DND-41 (cell line): ENCODE measurements around the gene CDK15.

Experiments used
- ATAC-seq: fragments of 200-7000 bp; cut with Tn5 transposase; 3 replicates; pipeline ENCODE4 v1.9.1; 2021; ENCODE audit warnings: low read depth; ENCODE audit not compliant: insufficient read depth
- DNase-seq: peaks from one replicate; pipeline ENCODE4 v3.0.0-alpha.2; 2020
- H2AFZ ChIP-seq: 2 replicates; pipeline ENCODE4 v1.6.0; 2012; ENCODE audit warnings: low read depth, low read length
- H3K27ac ChIP-seq: 2 replicates; pipeline ENCODE4 v1.5.1; 2012; ENCODE audit warnings: low read length, inconsistent platforms
- H3K27me3 ChIP-seq: fragments of 200-600 bp; sonication (generic); 2 replicates; pipeline ENCODE4 v1.6.0; 2012; ENCODE audit warnings: low read length, mild to moderate bottlenecking, inconsistent platforms; ENCODE audit not compliant: insufficient read depth, poor library complexity
- H3K36me3 ChIP-seq: 2 replicates; pipeline ENCODE4 v1.5.1; 2012; ENCODE audit warnings: low read length, inconsistent platforms; ENCODE audit not compliant: insufficient read depth
- H3K4me1 ChIP-seq: 2 replicates; pipeline ENCODE4 v1.5.1; 2012; ENCODE audit warnings: mild to moderate bottlenecking, low read length; ENCODE audit not compliant: insufficient read depth
- H3K4me2 ChIP-seq: 2 replicates; pipeline ENCODE4 v1.6.0; 2012; ENCODE audit warnings: mild to moderate bottlenecking, moderate library complexity, low read length, inconsistent platforms; ENCODE audit not compliant: insufficient read depth
- H3K4me3 ChIP-seq, 2 experiments: fragments of 200-600 bp in 1 of 2; shearing (Covaris generic) in 1 of 2; 2 replicates each; pipeline ENCODE4 v1.5.1; 2012 to 2016; ENCODE audit warnings: inconsistent platforms in 2 of 2, low read length in 2 of 2, mild to moderate bottlenecking in 2 of 2, low read depth in 1 of 2, moderate library complexity in 1 of 2
- H3K79me2 ChIP-seq: 2 replicates; pipeline ENCODE4 v1.6.0; 2012; ENCODE audit warnings: low read length, inconsistent platforms; ENCODE audit not compliant: insufficient read depth
- H3K9ac ChIP-seq: 2 replicates; pipeline ENCODE4 v1.6.0; 2012; ENCODE audit warnings: low read depth, mild to moderate bottlenecking, inconsistent platforms, low read length, moderate library complexity
- H3K9me3 ChIP-seq: 2 replicates; pipeline ENCODE4 v1.5.1; 2012; ENCODE audit warnings: low read length, moderate library complexity, mild to moderate bottlenecking, inconsistent platforms; ENCODE audit not compliant: insufficient read depth, severe bottlenecking
- H4K20me1 ChIP-seq: 2 replicates; pipeline ENCODE4 v1.6.0; 2012; ENCODE audit warnings: low read length; ENCODE audit not compliant: insufficient read depth
- EZH2 ChIP-seq: IDR thresholded peaks from 3 replicates; pipeline ENCODE4 v1.6.1; 2012; ENCODE audit warnings: borderline replicate concordance, low read depth, mild to moderate bottlenecking, moderate library complexity, low read length, inconsistent platforms; ENCODE audit not compliant: severe bottlenecking
- TF ChIP-seq, protein P1 (sequence below): IDR thresholded peaks from 2 replicates; pipeline ENCODE4 v1.5.1; 2012; ENCODE audit warnings: borderline replicate concordance, low read length, moderate library complexity, mild to moderate bottlenecking; ENCODE audit not compliant: poor library complexity, severe bottlenecking; ENCODE audit errors: extremely low read depth

Gene CDK15

DNA sequence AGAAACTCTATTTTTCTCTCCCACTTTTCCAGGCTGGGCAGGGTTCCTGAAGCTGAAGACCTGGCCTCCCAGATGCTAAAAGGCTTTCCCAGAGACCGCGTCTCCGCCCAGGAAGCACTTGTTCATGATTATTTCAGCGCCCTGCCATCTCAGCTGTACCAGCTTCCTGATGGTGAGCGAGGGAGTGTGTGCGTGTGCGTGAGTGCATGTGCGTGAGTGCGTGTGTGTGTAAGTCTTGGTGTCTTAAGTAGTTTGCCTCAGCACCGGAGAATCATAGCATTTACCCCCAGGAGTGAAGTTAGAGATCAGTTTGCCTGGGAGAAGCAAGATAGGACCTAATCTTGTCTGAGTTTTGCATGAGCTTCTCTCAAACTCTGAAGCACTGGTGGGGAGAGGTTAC lies 73.7 kb downstream of the CDK15 start:
- Histone ChIP-seq H2AFZ (no peak overlapping the region), H3K9me3 (no peaks in the 10 kb centered on the region), H3K79me2 (no peaks in the 10 kb centered on the region), H3K4me1 (peaks cover 23% of the 10 kb centered on the region), H3K4me3 (no peak overlapping the region), H3K9ac (no peak overlapping the region), H3K36me3 (no peaks in the 10 kb centered on the region), H3K27me3 (peaks cover 62% of the 10 kb centered on the region), H4K20me1 (peaks cover 18% of the 10 kb centered on the region; the same call in 1 of the 2 replicates), H3K27ac (no peak overlapping the region), H3K4me2 (no peak overlapping the region)
- TF ChIP-seq, protein P1, sequence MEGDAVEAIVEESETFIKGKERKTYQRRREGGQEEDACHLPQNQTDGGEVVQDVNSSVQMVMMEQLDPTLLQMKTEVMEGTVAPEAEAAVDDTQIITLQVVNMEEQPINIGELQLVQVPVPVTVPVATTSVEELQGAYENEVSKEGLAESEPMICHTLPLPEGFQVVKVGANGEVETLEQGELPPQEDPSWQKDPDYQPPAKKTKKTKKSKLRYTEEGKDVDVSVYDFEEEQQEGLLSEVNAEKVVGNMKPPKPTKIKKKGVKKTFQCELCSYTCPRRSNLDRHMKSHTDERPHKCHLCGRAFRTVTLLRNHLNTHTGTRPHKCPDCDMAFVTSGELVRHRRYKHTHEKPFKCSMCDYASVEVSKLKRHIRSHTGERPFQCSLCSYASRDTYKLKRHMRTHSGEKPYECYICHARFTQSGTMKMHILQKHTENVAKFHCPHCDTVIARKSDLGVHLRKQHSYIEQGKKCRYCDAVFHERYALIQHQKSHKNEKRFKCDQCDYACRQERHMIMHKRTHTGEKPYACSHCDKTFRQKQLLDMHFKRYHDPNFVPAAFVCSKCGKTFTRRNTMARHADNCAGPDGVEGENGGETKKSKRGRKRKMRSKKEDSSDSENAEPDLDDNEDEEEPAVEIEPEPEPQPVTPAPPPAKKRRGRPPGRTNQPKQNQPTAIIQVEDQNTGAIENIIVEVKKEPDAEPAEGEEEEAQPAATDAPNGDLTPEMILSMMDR = no peak
- TF ChIP-seq EZH2 = no peak
- ATAC-seq (no peak), DNase-seq (no peak)

DNA sequence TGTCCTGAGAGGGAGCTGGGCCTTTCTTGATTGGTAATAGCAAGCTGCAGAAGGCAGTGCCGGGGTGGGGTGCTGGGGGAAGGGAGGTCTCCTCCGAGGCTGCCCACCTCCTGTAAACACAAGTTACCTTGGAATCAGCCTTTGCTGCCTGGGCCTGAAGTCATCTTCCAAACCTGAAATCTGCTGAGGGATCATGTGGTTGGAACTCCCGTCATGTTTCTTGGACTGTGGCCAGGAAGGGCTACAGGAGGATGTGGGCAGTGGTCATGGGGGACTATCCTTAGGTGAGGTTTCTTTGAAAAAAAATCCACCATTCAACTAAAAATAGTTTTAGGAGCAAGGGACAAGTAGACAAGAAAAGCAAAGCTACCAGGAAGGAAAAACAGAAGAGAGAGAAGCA lies 74.2 kb downstream of the CDK15 start:
- no peak overlapping the region for H3K9ac ChIP-seq
- no peak for ATAC-seq
- H4K20me1 ChIP-seq = peaks cover 18% of the 10 kb centered on the region; the same call in 1 of the 2 replicates
- H3K79me2 ChIP-seq = no peaks in the 10 kb centered on the region
- no peaks in the 10 kb centered on the region for H3K36me3 ChIP-seq
- no peak overlapping the region for H3K27ac ChIP-seq
- TF ChIP-seq EZH2 = no peak
- TF ChIP-seq, protein P1 = no peak
- H3K27me3 ChIP-seq = peaks cover 66% of the 10 kb centered on the region
- H3K4me3 ChIP-seq = no peak overlapping the region
- DNase-seq = no peak
- no peak overlapping the region for H2AFZ ChIP-seq
- H3K9me3 ChIP-seq = no peaks in the 10 kb centered on the region
- peaks cover 23% of the 10 kb centered on the region for H3K4me1 ChIP-seq
- H3K4me2 ChIP-seq = no peak overlapping the region

DNA sequence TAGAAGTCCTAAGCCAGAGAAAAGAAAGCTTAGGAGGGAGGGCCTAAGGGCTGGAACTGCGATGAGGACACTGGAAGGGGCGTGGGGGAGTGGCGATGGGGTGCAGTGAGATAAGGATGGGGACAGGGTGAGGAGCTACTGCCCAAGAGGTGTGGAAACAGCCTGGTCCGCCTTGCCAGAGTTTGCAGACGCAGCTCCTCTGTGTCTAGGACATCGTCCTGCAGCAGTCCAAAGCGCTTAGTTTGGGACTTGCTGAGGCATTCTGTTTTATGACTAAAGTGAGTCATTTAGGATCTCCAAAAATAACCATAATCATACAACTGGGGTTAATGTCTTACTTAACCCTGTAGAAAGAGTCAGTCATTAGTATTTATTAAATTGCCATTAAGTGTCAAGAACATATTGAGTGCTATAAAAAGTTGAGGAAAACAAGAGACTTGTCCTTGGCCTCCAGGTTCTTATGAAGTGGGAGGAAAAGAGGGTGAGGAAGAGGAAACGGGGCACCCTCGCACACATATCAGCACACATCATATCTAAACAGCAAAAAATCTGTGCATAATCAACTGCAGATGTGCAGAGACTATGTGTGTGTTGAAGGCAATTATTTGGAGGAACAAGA lies 74.8 kb downstream of the CDK15 start:
- H3K27ac ChIP-seq = no peak overlapping the region
- H3K4me3 ChIP-seq = no peak overlapping the region
- no peaks in the 10 kb centered on the region for H3K9me3 ChIP-seq
- DNase-seq (no peak), ATAC-seq (no peak)
- TF ChIP-seq EZH2 = no peak
- TF ChIP-seq, protein P1 = no peak
- H3K4me2 ChIP-seq = no peak overlapping the region
- no peak overlapping the region for H3K9ac ChIP-seq
- H3K27me3 ChIP-seq = peaks cover 65% of the 10 kb centered on the region
- H4K20me1 ChIP-seq = peaks cover 18% of the 10 kb centered on the region; the same call in 1 of the 2 replicates
- peaks cover 23% of the 10 kb centered on the region for H3K4me1 ChIP-seq
- no peak overlapping the region for H2AFZ ChIP-seq
- no peaks in the 10 kb centered on the region for H3K79me2 ChIP-seq
- no peaks in the 10 kb centered on the region for H3K36me3 ChIP-seq
